B cell (primary cell): ENCODE data around the gene SSTR4.
"Not testable (repeated sequence)": the region's sequence is repeated elsewhere in the genome, so short reads cannot be mapped to it uniquely, and the experiment has no call there.

Source experiments
- EZH2 ChIP-seq: IDR thresholded peaks from 2 replicates; pipeline ENCODE4 v1.6.1; 2012; ENCODE audit warnings: borderline replicate concordance, low read depth, mild to moderate bottlenecking, moderate library complexity, low read length; ENCODE audit not compliant: insufficient read depth, poor library complexity, severe bottlenecking
- TF ChIP-seq, protein P1 (sequence below): fragments of 200-600 bp; IDR thresholded peaks from one replicate; pipeline ENCODE4 v1.8.0; 2022; ENCODE audit warnings: antibody characterized with exemption, mild to moderate bottlenecking

DNA sequence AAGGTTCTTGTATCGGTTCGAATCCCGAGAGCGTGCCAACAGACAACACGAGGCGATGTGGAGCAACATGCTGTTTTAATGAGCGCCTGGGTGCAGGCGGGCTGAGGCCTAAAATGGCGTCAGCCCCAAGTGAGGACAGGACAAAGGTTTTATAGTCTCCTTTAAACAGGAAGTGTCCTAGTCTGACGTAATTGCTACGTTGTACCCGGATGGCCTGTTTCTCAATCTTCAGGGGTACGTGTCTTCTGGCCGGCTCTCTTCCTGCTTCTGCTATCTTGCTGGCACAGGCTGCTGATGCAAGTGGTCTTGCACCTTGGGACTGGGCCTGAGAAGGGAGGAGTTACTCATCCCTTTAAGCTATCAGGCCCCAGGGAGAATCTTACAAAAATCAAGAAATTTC is 9.6 kb upstream of the SSTR4 start:
- TF ChIP-seq, protein P1, sequence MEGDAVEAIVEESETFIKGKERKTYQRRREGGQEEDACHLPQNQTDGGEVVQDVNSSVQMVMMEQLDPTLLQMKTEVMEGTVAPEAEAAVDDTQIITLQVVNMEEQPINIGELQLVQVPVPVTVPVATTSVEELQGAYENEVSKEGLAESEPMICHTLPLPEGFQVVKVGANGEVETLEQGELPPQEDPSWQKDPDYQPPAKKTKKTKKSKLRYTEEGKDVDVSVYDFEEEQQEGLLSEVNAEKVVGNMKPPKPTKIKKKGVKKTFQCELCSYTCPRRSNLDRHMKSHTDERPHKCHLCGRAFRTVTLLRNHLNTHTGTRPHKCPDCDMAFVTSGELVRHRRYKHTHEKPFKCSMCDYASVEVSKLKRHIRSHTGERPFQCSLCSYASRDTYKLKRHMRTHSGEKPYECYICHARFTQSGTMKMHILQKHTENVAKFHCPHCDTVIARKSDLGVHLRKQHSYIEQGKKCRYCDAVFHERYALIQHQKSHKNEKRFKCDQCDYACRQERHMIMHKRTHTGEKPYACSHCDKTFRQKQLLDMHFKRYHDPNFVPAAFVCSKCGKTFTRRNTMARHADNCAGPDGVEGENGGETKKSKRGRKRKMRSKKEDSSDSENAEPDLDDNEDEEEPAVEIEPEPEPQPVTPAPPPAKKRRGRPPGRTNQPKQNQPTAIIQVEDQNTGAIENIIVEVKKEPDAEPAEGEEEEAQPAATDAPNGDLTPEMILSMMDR: not testable (repeated sequence)
- not testable (repeated sequence) for TF ChIP-seq EZH2
